ENCODE data around the gene SUPT5H. TPM values are rescaled to one million over a fixed set of nuclear protein-coding genes. Genes with fewer than 3 reads are reported as not detected.

The SUPT5H gene
- total RNA-seq, 2 donors from 2014 or later, result 79.8 to 246 TPM

DNA sequence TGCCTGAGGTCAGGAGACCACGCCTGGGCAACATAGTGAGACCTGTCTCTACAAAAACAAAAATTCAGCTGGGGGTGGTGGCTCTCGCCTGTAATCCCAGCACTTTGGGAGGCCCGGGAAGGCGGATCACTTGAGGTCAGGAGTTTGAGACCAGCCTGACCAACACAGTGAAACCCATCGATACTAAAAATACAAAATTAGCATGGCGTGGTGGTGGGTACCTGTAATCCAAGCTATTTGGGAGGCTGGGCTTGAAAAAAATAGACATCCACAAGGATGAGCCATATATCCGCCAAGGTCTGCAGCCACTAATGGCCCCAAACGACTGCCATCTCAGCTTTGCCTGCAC, 12.7 kb upstream of the SUPT5H start:
- Histone ChIP-seq H3K27me3 (replicated peaks; ENCODE audit: insufficient read depth) (no peaks in the 10 kb centered on the region), H3K36me3 (peaks cover 15 to 21% of the 10 kb centered on the region in 2 donors), H3K27ac (no peak overlapping the region), H3K4me1 (replicated peaks) (peaks cover 16% of the 10 kb centered on the region), H3K9me3 (no peaks in the 10 kb centered on the region), H3K4me3 (no peak overlapping the region)
- WGBS, result 91% methylated on average over 8 of the region's 8 CpGs
- no peak for DNase-seq (ENCODE audit: low spot score)
- no peak for TF ChIP-seq POLR2A (IDR thresholded peaks at IDR 0.05)
- TF ChIP-seq, protein P1, sequence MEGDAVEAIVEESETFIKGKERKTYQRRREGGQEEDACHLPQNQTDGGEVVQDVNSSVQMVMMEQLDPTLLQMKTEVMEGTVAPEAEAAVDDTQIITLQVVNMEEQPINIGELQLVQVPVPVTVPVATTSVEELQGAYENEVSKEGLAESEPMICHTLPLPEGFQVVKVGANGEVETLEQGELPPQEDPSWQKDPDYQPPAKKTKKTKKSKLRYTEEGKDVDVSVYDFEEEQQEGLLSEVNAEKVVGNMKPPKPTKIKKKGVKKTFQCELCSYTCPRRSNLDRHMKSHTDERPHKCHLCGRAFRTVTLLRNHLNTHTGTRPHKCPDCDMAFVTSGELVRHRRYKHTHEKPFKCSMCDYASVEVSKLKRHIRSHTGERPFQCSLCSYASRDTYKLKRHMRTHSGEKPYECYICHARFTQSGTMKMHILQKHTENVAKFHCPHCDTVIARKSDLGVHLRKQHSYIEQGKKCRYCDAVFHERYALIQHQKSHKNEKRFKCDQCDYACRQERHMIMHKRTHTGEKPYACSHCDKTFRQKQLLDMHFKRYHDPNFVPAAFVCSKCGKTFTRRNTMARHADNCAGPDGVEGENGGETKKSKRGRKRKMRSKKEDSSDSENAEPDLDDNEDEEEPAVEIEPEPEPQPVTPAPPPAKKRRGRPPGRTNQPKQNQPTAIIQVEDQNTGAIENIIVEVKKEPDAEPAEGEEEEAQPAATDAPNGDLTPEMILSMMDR (IDR thresholded peaks at IDR 0.05), result no peak
- no peak for TF ChIP-seq POLR2AphosphoS5 (IDR thresholded peaks at IDR 0.05)
- intact Hi-C loops (cut with DNase I), result no loop called here

DNA sequence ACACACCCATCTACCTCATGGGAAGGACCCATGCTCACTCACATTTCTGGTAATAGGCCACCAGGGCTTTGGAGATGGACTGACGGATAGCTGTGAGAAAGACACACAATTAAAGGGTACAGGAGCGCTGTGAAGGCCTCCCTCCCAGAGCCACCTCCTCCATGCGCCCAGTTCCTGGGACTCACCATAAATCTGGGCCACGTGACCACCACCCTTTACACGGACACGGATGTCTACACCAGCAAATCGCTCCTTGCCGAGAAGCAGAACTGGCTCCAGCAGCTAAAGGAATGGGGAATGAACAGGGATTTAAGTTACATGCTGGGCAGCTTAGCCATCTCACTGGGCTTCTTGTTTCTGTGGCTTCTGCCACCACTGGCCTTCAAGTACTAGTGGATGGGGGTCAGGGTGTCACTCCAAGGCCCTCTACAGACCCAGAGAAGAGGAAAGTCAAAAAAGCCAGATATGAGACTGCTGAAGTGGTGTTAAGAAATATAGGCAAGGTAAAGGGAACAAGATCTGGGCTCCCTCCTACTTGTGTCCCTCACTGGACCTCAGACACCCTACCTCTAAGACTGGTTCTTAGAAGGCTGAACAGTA, 11.8 kb upstream of the SUPT5H start:
- TF ChIP-seq POLR2AphosphoS5 (IDR thresholded peaks at IDR 0.05) (no peak), POLR2A (IDR thresholded peaks at IDR 0.05) (no peak)
- TF ChIP-seq, protein P1 (IDR thresholded peaks at IDR 0.05), result no peak
- H3K4me1 ChIP-seq (replicated peaks), result peaks cover 16% of the 10 kb centered on the region
- 94% methylated on average over 8 of the region's 8 CpGs for WGBS
- no peak overlapping the region for H3K27ac ChIP-seq
- intact Hi-C loops (cut with DNase I), result no loop called here
- H3K36me3 ChIP-seq, result peaks cover 15 to 21% of the 10 kb centered on the region in 2 donors
- H3K4me3 ChIP-seq, result no peak overlapping the region
- no peak for DNase-seq (ENCODE audit: low spot score)
- no peaks in the 10 kb centered on the region for H3K27me3 ChIP-seq (replicated peaks; ENCODE audit: insufficient read depth)
- no peaks in the 10 kb centered on the region for H3K9me3 ChIP-seq

DNA sequence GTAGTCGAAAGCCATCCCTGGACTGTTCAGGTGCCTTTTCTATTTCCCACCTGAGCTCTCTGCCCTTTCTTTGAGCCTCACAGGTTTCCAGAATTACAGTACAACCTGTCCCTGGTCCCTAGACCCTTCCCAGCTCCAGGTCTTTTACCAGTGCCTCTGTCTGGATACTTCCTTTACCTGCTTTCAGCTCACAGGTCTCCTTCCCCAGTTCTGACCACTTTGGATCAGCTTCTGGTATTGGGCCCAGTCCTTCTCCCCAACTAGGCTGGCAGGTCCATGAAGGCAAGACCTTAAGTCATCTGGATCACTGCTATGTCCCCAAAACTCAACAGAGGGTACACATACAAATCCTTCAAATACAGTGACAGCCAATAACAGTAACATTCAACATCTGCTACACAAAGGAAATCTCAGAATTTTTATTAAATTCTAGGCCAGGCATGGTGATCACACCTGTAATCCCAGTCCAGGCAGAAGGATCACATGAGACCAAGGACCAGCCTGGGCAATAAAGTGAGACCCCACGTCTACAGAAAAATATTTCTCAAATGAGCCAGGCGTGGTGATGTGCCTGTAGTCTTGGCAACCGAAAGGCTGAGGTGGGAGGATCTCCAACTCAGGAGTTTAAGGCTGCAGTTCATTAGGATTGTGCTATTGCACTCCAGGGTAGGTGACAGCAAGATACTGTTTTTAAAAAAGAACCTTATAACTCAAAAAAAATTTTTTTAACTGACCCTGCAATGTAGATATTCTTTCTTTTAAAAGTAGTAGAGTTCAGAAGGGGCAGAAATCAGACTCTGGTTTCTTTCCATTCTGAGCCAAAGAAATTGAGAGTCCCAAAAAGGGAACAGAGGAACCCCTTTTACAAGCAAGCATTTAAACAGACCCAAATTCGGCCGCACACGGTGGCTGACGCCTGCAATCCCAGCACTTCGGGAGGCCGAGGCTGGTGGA, 11.0 kb upstream of the SUPT5H start:
- H3K36me3 ChIP-seq, result peaks cover 15 to 21% of the 10 kb centered on the region in 2 donors
- peak overlapping the region; percentile 67 to 87 for H3K27ac ChIP-seq
- peaks cover 16% of the 10 kb centered on the region for H3K4me1 ChIP-seq (replicated peaks)
- DNase-seq (ENCODE audit: low spot score), result no peak
- 37% methylated on average over 10 of the region's 10 CpGs for WGBS
- peak overlapping the region in 1 of 2 donors; percentile 60 for H3K4me3 ChIP-seq
- no peak for TF ChIP-seq POLR2AphosphoS5 (IDR thresholded peaks at IDR 0.05)
- TF ChIP-seq, protein P1 (IDR thresholded peaks at IDR 0.05), result no peak
- no peak for TF ChIP-seq POLR2A (IDR thresholded peaks at IDR 0.05)
- H3K27me3 ChIP-seq (replicated peaks; ENCODE audit: insufficient read depth), result no peaks in the 10 kb centered on the region
- no peaks in the 10 kb centered on the region for H3K9me3 ChIP-seq
- intact Hi-C loops (cut with DNase I), result loop anchor here (5.0 kb wide), 1 partner anchor 98 kb away; the partner anchor contains the start of gene EID2B

DNA sequence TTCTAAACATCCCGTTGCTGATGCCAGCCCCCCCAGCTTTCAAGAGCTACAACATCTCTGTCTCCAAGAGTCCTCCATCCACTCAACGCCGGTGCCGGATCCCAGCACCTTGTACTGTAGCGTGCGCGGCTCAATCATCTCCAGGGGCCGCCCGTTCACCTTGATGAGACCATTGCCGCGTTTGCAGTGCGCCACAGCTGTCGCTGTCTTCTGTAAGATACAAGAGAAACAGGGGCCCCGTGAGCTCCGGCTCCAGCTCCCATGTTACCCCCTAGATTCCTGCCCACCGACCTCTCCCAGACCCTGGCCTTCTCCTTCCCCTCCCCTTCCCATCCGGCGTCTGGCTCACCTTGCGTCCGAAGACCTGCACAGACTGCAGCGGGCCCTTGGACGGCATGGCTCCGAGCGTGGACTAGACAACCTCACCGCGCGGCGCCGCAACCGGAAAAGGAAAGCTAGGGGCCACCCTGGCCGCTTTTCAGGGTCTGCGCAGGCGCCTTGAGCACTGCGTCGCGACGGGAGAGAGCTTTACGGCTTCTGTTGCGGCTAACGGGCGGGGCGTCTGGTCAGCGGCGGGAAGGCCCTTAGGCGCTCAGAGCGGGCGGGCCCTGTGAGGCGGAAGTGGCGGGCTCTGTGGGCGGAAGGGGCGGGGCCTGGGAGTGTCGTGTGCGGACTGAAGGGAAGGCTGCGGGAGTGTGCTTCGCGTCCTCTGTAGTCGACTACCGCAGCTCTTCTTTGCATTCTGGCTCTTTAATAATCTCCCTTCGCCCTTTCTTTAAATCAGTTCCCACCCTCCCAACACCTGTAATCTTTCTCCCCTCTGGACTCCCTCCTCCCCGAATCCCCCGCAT, 9.7 kb upstream of the SUPT5H start, which contains the start of gene RPS16:
TSS of gene RPS16 (minus strand) at position 451 of the 851 bp plus-strand sequence. CDS start at position 397, 54 bp downstream.
- WGBS, result under 1% methylated on average over 61 of the region's 61 CpGs
- Histone ChIP-seq H3K4me1 (replicated peaks) (peaks cover 16% of the 10 kb centered on the region), H3K4me3 (peak within 1 kb of the TSS; percentile 60 to 82), H3K27me3 (replicated peaks; ENCODE audit: insufficient read depth) (no peaks in the 10 kb centered on the region), H3K9me3 (no peaks in the 10 kb centered on the region), H3K36me3 (peaks cover 15 to 21% of the 10 kb centered on the region in 2 donors), H3K27ac (peak within 1 kb of the TSS; percentile 76 to 87)
- intact Hi-C loops (cut with DNase I), result loop anchor here (5.0 kb wide), 1 partner anchor 97 kb away; the partner anchor contains the start of gene EID2B
- peak; percentile 89 for TF ChIP-seq POLR2A (IDR thresholded peaks at IDR 0.05)
- TF ChIP-seq POLR2AphosphoS5 (IDR thresholded peaks at IDR 0.05), result peak; percentile 100
- TF ChIP-seq, protein P1 (IDR thresholded peaks at IDR 0.05), result peak in 2 of 4 experiments; percentile 22 to 49
- peak; percentile 98 for DNase-seq (ENCODE audit: low spot score)

All from prostate gland (tissue), 2 donors.